ENCODE measurements around the gene LMO1. TPM values are rescaled to one million over a fixed set of nuclear protein-coding genes. Genes with fewer than 3 reads are reported as not detected.

The LMO1 gene
- total and polyA plus RNA-seq, 9 of the 15 experiments (the other 6 are each of a cell fraction or from before 2014, with no cell fraction given) = not detected

DNA sequence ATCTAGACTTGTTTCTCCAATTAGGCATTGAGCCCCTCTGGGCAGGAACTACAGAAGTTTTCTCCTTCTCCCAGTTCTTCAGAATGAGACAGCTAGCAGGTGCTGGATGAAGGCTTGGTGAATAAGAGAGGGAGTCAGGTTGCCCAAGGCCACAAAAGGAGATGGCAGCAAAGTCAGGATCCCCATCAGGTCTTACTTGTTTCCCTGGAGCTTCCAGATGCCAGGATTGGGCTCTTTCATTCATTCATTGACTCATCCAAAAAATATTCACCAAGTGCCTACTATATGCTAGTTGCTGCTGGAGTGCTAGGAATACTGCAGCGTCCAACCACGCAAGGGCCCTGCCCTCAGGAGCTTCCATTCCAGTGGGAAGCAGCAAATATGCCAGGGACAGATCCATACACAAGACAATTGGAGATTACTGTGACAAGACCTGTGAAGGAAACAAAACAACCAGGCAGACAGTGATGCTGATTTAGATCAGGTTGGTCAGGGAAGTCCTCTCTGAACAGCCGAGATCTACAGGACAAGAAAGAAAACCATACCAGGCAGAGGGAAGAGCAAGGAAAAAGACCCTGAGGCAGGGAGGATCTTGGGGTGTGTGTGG, 24.6 kb upstream of the LMO1 start:
- H3K9ac ChIP-seq (ENCODE audit: insufficient read depth in 1 of 2, low read depth in 2 of 2, low read length in 2 of 2) = no peak overlapping the region
- ATAC-seq (no peak), DNase-seq (ENCODE audit: extremely low read depth in 1 of 4, low spot score in 3 of 4) (no peak), FAIRE-seq (no peak)
- no peaks in the 10 kb centered on the region; a peak in 1 of 5 replicates for H3K4me1 ChIP-seq (replicated peaks in 1 of 2; ENCODE audit: control insufficient read depth in 2 of 2, insufficient read depth in 2 of 2, low read length in 2 of 2)
- no peak overlapping the region for H3K27ac ChIP-seq (ENCODE audit: extremely low read depth, low read depth, low read length)
- H3K79me2 ChIP-seq (ENCODE audit: control insufficient read depth, insufficient read depth, low read length) = no peaks in the 10 kb centered on the region
- no peaks in the 10 kb centered on the region for H3K36me3 ChIP-seq (ENCODE audit: control insufficient read depth, insufficient read depth, low read length)
- ChIA-PET POLR2A (no interaction called here), CTCF (ENCODE audit: low intra/inter-chr PET ratio) (no interaction called here)
- no peak overlapping the region for H3K4me2 ChIP-seq (ENCODE audit: insufficient read depth, low read length)
- no TSS peak for BruUV-seq (replicated peaks)
- WGBS (ENCODE audit: insufficient coverage, low coverage, missing lambda C conversion rate) = 0% methylated on average over 3 of the region's 3 CpGs
- H3K9me1 ChIP-seq (ENCODE audit: control insufficient read depth, insufficient read depth, low read length) = no peaks in the 10 kb centered on the region
- peaks cover 4 to 44% of the 10 kb centered on the region in 2 experiments; a peak in 4 of 5 replicates for H3K27me3 ChIP-seq (ENCODE audit: control insufficient read depth in 2 of 2, insufficient read depth in 2 of 2, low read length in 2 of 2)
- in situ Hi-C loops (cut with MboI) = no loop called here
- H3K9me3 ChIP-seq (replicated peaks; ENCODE audit: control insufficient read depth, insufficient read depth, low read depth, low read length) = no peaks in the 10 kb centered on the region
- no peak overlapping the region for H3K4me3 ChIP-seq
- intact Hi-C loops (cut with micrococcal nuclease) = no loop called here
- 0 out of 2 replicates have a peak, but pooled peaks cover 3% of the 10 kb centered on the region for H4K20me1 ChIP-seq (replicated peaks; ENCODE audit: control insufficient read depth, insufficient read depth, low read length)
- no peak overlapping the region for H2AFZ ChIP-seq (ENCODE audit: low read depth, low read length)
- TF ChIP-seq ZNF668 (CRISPR knock-in tag; IDR thresholded peaks at IDR 0.05) (no peak), NCOA6 (IDR thresholded peaks at IDR 0.05) (no peak), NFYB (IDR thresholded peaks at IDR 0.05; ENCODE audit: extremely low read depth, insufficient read length) (no peak), THAP12 (CRISPR knock-in tag; IDR thresholded peaks at IDR 0.05) (no peak), TCFL5 (CRISPR knock-in tag; conservative IDR thresholded peaks at IDR 0.05) (no peak), ILK (tag; IDR thresholded peaks at IDR 0.05; ENCODE audit: borderline replicate concordance, low read depth) (no peak), MCM3 (IDR thresholded peaks at IDR 0.05) (no peak), ZNF764 (CRISPR knock-in tag; IDR thresholded peaks at IDR 0.05; ENCODE audit: low read depth) (no peak), ZNF589 (CRISPR knock-in tag; IDR thresholded peaks at IDR 0.05; ENCODE audit: low read depth) (no peak), PHF20 (IDR thresholded peaks at IDR 0.05; ENCODE audit: partially characterized antibody) (no peak)
- TF ChIP-seq, protein P1, sequence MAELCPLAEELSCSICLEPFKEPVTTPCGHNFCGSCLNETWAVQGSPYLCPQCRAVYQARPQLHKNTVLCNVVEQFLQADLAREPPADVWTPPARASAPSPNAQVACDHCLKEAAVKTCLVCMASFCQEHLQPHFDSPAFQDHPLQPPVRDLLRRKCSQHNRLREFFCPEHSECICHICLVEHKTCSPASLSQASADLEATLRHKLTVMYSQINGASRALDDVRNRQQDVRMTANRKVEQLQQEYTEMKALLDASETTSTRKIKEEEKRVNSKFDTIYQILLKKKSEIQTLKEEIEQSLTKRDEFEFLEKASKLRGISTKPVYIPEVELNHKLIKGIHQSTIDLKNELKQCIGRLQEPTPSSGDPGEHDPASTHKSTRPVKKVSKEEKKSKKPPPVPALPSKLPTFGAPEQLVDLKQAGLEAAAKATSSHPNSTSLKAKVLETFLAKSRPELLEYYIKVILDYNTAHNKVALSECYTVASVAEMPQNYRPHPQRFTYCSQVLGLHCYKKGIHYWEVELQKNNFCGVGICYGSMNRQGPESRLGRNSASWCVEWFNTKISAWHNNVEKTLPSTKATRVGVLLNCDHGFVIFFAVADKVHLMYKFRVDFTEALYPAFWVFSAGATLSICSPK (IDR thresholded peaks at IDR 0.05; ENCODE audit: borderline replicate concordance) = no peak
- TF ChIP-seq, protein P2, sequence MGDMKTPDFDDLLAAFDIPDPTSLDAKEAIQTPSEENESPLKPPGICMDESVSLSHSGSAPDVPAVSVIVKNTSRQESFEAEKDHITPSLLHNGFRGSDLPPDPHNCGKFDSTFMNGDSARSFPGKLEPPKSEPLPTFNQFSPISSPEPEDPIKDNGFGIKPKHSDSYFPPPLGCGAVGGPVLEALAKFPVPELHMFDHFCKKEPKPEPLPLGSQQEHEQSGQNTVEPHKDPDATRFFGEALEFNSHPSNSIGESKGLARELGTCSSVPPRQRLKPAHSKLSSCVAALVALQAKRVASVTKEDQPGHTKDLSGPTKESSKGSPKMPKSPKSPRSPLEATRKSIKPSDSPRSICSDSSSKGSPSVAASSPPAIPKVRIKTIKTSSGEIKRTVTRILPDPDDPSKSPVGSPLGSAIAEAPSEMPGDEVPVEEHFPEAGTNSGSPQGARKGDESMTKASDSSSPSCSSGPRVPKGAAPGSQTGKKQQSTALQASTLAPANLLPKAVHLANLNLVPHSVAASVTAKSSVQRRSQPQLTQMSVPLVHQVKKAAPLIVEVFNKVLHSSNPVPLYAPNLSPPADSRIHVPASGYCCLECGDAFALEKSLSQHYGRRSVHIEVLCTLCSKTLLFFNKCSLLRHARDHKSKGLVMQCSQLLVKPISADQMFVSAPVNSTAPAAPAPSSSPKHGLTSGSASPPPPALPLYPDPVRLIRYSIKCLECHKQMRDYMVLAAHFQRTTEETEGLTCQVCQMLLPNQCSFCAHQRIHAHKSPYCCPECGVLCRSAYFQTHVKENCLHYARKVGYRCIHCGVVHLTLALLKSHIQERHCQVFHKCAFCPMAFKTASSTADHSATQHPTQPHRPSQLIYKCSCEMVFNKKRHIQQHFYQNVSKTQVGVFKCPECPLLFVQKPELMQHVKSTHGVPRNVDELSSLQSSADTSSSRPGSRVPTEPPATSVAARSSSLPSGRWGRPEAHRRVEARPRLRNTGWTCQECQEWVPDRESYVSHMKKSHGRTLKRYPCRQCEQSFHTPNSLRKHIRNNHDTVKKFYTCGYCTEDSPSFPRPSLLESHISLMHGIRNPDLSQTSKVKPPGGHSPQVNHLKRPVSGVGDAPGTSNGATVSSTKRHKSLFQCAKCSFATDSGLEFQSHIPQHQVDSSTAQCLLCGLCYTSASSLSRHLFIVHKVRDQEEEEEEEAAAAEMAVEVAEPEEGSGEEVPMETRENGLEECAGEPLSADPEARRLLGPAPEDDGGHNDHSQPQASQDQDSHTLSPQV (IDR thresholded peaks at IDR 0.05) = no peak
- TF ChIP-seq, protein P3, sequence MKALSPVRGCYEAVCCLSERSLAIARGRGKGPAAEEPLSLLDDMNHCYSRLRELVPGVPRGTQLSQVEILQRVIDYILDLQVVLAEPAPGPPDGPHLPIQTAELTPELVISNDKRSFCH (CRISPR knock-in tag; IDR thresholded peaks at IDR 0.05) = no peak
- TF ChIP-seq, protein P3 (tag; IDR thresholded peaks at IDR 0.05) = no peak
